Body of pancreas (tissue), 4 donors: ENCODE results near the gene ITGA8.

Experiments used
- CTCF ChIP-seq, 7 experiments: fragments of 450-650 bp in 4 of 7; fragments of 200-600 bp in 3 of 7; sonication (generic) in 3 of 7; IDR thresholded peaks; one replicate each; pipeline ENCODE4 v1.5.1; 2016 to 2019; ENCODE audit warnings: antibody characterized with exemption in 7 of 7
- POLR2A ChIP-seq, 3 donors: fragments of 450-650 bp; IDR thresholded peaks; one replicate each; pipeline ENCODE4 v1.6.1; 2016; ENCODE audit warnings: antibody characterized with exemption in 3 of 3, mild to moderate bottlenecking in 2 of 3

- TF ChIP-seq POLR2A (IDR thresholded peaks at IDR 0.05) (no peak), CTCF (IDR thresholded peaks at IDR 0.05) (peak in 6 of 7 experiments; percentile 22 to 54 (median 38))
These were observed 5.9 kb upstream of the ITGA8 start for GRCh38 chr10:15725603-15726002.
